Measurements from ENCODE around the gene POU4F2. TPM values are rescaled to one million over a fixed set of nuclear protein-coding genes. Genes with fewer than 3 reads are reported as not detected.

POU4F2 gene
- total RNA-seq, 2 experiments from 2014 or later: not detected

DNA sequence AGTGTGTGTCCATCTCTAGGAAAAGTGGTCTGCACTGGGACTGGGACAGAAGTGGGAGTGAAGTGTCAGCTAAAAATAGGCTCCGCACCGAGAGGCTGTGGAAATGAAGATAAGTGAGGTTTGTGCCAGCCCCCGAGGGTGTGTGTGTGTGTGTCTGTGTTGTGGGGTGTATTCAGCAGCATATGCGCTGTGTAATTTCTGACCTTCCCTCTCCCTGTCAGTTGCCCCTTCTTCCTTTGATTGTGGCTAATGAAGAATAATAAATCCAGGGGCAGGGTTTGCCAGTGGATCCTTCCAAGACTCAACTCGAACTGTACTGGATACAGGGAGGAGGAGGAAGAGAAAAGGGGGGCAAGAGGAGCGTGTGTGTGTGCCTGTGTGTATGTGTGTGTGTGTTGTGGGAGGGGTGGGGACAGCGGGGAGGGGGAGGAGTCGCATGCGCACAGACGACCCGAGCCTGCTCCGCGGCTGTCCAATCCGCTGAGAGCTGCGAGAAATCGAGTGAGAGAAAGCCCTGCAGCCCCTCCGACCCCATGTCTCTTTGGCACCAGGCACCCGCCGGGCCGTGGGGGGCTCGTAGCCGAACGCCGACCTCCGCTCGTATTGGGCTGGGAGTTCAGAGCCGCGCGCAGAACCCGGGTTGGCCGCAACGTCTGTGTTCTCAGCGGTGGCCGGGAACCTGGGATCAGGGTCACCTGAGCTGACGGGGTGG, 916 bp upstream of the POU4F2 start:
- TF ChIP-seq, protein P1, sequence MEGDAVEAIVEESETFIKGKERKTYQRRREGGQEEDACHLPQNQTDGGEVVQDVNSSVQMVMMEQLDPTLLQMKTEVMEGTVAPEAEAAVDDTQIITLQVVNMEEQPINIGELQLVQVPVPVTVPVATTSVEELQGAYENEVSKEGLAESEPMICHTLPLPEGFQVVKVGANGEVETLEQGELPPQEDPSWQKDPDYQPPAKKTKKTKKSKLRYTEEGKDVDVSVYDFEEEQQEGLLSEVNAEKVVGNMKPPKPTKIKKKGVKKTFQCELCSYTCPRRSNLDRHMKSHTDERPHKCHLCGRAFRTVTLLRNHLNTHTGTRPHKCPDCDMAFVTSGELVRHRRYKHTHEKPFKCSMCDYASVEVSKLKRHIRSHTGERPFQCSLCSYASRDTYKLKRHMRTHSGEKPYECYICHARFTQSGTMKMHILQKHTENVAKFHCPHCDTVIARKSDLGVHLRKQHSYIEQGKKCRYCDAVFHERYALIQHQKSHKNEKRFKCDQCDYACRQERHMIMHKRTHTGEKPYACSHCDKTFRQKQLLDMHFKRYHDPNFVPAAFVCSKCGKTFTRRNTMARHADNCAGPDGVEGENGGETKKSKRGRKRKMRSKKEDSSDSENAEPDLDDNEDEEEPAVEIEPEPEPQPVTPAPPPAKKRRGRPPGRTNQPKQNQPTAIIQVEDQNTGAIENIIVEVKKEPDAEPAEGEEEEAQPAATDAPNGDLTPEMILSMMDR (IDR thresholded peaks at IDR 0.05): no peak
- Histone ChIP-seq H3K9me3 (ENCODE audit: control insufficient read depth in 1 of 2, insufficient read depth in 1 of 2, low read length in 2 of 2) (peaks cover 0 to 48% of the 10 kb centered on the region in 2 experiments), H3K4me1 (ENCODE audit: insufficient read depth, low read length) (peaks cover 5% of the 10 kb centered on the region), H3K4me3 (ENCODE audit: low read length) (no peak overlapping the region), H3K27me3 (ENCODE audit: control insufficient read depth in 1 of 2, insufficient read depth in 2 of 2, low read length in 2 of 2) (peaks cover 63 to 89% of the 10 kb centered on the region in 2 experiments), H3K36me3 (ENCODE audit: insufficient read depth, low read length) (no peaks in the 10 kb centered on the region), H3K27ac (ENCODE audit: low read depth in 1 of 2, low read length in 2 of 2) (no peak overlapping the region)
- DNase-seq: no peak
- H3K4me3 Mint-ChIP-seq: peak overlapping the region; percentile 74
- ChIA-PET CTCF (no interaction called here), POLR2A (no interaction called here)
- H3K4me1 Mint-ChIP-seq (ENCODE audit: low read depth): peaks cover 11% of the 10 kb centered on the region
- H3K36me3 Mint-ChIP-seq (ENCODE audit: low read depth): no peaks in the 10 kb centered on the region
- intact Hi-C loops (cut with DNase I, micrococcal nuclease): no loop called here
- no peak overlapping the region for H3K27ac Mint-ChIP-seq
- no peak for ATAC-seq (ENCODE audit: poor library complexity)
- H3K9me3 Mint-ChIP-seq: no peaks in the 10 kb centered on the region
- H3K27me3 Mint-ChIP-seq: peaks cover 91% of the 10 kb centered on the region

DNA sequence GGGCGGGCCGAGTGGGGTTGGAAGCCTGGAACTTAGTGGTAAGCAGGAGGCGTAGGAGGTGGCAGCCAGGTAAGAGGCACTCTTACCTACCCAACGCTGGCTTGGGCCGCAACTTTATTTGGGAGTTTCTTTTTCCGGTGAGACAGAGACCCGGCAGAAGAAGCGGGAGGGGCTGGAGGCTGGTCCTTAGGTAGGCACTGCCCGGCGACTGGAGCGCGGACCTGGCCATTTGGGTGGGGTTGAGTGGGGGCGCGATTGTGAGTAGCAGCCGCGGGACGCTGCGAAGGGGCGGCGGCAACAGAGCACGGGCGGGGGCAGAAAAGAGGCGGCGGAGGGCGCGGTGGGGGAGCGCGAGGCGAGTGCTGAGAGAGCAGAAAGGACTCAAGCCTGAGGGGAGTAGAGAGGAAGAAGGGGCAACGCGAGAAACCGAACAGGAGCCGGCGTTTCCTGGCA, 334 bp upstream of the POU4F2 start:
- DNase-seq: no peak
- H3K27ac ChIP-seq (ENCODE audit: low read depth in 1 of 2, low read length in 2 of 2): no peak overlapping the region
- peaks cover 11% of the 10 kb centered on the region for H3K4me1 Mint-ChIP-seq (ENCODE audit: low read depth)
- intact Hi-C loops (cut with DNase I, micrococcal nuclease): no loop called here
- peaks cover 5% of the 10 kb centered on the region for H3K4me1 ChIP-seq (ENCODE audit: insufficient read depth, low read length)
- no peak overlapping the region for H3K27ac Mint-ChIP-seq
- peaks cover 91% of the 10 kb centered on the region for H3K27me3 Mint-ChIP-seq
- H3K36me3 ChIP-seq (ENCODE audit: insufficient read depth, low read length): no peaks in the 10 kb centered on the region
- H3K36me3 Mint-ChIP-seq (ENCODE audit: low read depth): no peaks in the 10 kb centered on the region
- H3K4me3 ChIP-seq (ENCODE audit: low read length): no peak overlapping the region
- H3K27me3 ChIP-seq (ENCODE audit: control insufficient read depth in 1 of 2, insufficient read depth in 2 of 2, low read length in 2 of 2): peaks cover 61 to 91% of the 10 kb centered on the region in 2 experiments
- TF ChIP-seq, protein P1 (IDR thresholded peaks at IDR 0.05): no peak
- POLR2A ChIA-PET: no interaction called here
- CTCF ChIA-PET: no interaction called here
- no peaks in the 10 kb centered on the region for H3K9me3 Mint-ChIP-seq
- peaks cover 0 to 42% of the 10 kb centered on the region in 2 experiments for H3K9me3 ChIP-seq (ENCODE audit: control insufficient read depth in 1 of 2, insufficient read depth in 1 of 2, low read length in 2 of 2)
- peak overlapping the region; percentile 54 for H3K4me3 Mint-ChIP-seq
- ATAC-seq (ENCODE audit: poor library complexity): no peak

DNA sequence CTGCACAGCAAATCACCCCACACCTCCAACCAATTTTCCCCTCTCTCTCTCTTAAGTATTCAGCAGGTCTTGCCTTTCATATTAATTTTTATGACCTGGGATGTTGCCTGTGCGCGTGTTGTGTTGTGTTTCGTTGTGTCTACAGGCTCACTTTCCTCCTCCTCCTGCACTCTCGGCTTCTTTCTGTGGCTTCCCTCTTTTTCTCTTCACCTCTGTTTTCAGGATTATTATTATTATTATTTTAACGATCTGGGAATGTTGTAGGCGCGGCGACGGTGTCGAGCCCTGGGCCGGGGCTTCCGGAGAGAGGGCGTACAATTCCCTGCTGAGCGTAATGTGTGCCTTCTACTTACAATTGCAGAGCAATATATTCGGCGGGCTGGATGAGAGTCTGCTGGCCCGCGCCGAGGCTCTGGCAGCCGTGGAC, 826 bp downstream of the POU4F2 start:
- H3K27me3 Mint-ChIP-seq: peaks cover 94% of the 10 kb centered on the region
- no peak for ATAC-seq (ENCODE audit: poor library complexity)
- peaks cover 11% of the 10 kb centered on the region for H3K4me1 Mint-ChIP-seq (ENCODE audit: low read depth)

More for the DNA sequence above, 826 bp downstream of the POU4F2 start:
- POLR2A ChIA-PET: no interaction called here
- H3K9me3 Mint-ChIP-seq: no peaks in the 10 kb centered on the region
- peaks cover 53 to 90% of the 10 kb centered on the region in 2 experiments for H3K27me3 ChIP-seq (ENCODE audit: control insufficient read depth in 1 of 2, insufficient read depth in 2 of 2, low read length in 2 of 2)
- H3K27ac ChIP-seq (ENCODE audit: low read depth in 1 of 2, low read length in 2 of 2): no peak overlapping the region
- no peak overlapping the region for H3K4me3 ChIP-seq (ENCODE audit: low read length)
- no peaks in the 10 kb centered on the region for H3K36me3 Mint-ChIP-seq (ENCODE audit: low read depth)
- H3K9me3 ChIP-seq (ENCODE audit: control insufficient read depth in 1 of 2, insufficient read depth in 1 of 2, low read length in 2 of 2): peaks cover 0 to 39% of the 10 kb centered on the region in 2 experiments
- H3K4me3 Mint-ChIP-seq: peak overlapping the region; percentile 30
- TF ChIP-seq, protein P1 (IDR thresholded peaks at IDR 0.05): no peak
- no peak for DNase-seq
- H3K4me1 ChIP-seq (ENCODE audit: insufficient read depth, low read length): peaks cover 5% of the 10 kb centered on the region
- no peaks in the 10 kb centered on the region for H3K36me3 ChIP-seq (ENCODE audit: insufficient read depth, low read length)
- intact Hi-C loops (cut with DNase I, micrococcal nuclease): no loop called here
- CTCF ChIA-PET: no interaction called here
- H3K27ac Mint-ChIP-seq: no peak overlapping the region
